Erythroblast (primary cell): ENCODE data around the gene RCBTB2.

Experiments
- GATA1 ChIP-seq: IDR thresholded peaks from 2 replicates; pipeline ENCODE4 v1.6.1; 2011; ENCODE audit warnings: low read depth, mild to moderate bottlenecking, control low read depth, low read length, moderate library complexity
- POLR2A ChIP-seq: IDR thresholded peaks from 2 replicates; pipeline ENCODE4 v1.6.1; 2011; ENCODE audit warnings: mild to moderate bottlenecking, low read length

- no peak for TF ChIP-seq POLR2A
- TF ChIP-seq GATA1: no peak
Measured at GRCh38 chr13:48571126-48571913, 38.4 kb upstream of the RCBTB2 start.
